GM18870 (cell line): ENCODE measurements around the gene ABCG1.

Experiments used
- ATAC-seq: cut with Tn5 transposase; IDR thresholded peaks from one replicate; pipeline ENCODE4 v1.9.1; 2021; ENCODE audit warnings: moderate library complexity; ENCODE audit not compliant: unreplicated experiment

The ABCG1 gene

DNA sequence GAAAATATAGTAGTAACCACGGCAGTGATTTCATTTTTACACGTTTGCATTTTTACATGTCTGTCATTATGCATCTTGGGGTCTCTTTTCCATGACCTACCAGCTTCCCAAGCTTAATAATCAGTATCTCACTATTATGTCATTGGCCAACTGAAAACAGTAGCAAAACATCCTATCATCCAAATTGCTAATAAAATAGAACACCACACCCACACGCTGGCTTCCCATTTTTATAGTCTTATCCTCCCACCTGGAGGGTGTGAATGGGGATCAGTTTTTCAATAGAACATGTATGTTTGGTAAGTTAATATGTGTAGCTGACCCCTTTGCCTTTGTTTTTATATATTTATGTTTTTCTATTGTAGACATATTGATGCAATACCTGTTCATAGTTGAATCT is 84.5 kb downstream of the ABCG1 start:
- ATAC-seq = no peak

DNA sequence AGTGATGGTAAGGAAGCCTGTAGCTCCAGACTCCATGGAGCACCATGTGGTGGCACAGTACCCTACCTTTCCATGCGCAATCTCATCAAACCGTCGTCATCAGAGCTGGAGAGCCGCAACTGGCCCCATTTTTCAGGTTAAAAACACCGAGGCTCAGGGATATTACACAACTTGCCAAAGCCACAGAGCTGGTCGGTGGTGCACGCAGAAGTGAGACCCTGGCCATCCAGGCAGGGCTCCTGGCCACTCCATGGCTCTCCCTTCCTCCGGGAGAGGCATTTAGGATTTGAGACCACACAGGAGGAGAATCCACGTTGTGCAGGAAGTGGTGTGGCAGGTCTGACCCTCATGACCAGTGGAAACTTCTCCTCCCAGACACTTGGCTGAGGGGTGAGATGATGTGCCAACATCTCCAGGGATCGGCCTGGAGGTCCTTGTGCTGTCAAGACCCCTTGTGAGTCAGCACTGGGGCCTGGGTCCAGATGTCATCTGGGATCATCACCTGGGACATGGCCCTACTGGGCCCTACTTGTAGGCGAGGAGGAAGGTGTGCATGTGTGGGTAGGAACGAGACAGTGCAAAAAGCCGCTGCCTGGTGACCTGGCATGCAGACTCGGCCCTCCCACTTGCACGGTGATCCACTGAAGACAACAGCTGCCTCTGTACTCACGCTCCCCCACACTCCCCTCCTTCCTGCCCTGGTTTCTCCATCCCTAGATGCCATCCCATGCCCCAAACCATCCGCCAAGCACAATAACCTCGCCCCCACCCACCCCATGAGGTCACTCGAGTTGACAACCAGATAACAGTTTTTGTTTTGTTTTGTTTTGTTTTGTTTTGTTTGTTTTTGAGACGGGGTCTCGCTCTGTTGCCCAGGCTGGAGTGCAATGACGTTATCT is 85.9 kb downstream of the ABCG1 start:
- no peak for ATAC-seq

DNA sequence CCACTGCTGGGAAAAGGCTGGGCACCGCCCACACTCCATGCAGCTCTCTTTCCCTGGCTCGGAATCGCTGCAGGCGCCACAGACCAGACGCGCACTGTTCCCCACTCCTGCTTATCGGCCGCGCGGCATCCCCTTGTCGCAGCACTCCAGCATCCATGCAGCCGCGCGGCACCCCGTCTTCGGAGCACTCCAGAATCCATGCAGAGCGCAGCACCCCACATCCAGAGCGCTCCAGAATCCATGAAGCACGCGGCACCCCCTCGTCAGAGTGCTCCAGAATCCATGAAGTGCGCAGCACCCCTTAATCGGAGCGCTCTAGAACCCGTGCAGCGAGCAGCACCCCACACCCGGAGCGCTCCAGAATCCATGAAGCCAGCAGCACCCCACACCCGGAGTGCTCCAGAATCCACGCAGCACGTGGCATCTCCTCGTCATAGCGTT is 86.8 kb downstream of the ABCG1 start:
- no peak for ATAC-seq

DNA sequence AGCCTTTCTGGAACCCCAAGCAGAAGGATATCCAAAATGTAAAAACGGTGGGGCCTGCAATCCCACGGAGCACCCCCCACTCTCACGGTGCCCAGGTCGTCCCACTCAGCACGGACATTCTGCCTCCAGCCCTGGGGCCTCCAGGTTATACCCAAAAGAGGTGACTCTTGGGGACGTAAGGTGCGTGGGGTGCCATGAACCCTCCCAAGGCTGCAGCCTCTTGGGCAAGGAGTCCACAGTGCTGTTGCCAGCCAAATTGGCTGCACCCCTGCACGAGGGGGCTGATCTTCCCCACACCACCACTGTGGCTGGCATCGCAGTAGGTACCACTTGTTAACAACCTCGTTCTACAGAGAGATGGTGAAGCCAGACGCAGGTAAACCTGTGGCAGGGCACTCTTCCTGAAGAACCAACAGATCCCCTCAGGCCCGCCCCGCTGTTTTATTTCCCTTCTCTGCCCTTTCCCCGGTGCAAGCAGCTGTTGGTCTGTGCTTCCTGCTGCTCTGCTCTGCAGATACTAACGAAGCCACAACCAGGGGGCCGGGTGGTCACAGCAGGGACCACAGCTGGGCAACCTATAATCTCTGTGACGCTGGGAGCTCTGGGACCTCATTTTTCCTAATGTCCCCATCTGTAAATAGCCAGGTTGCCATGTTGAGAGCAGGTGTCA is 87.6 kb downstream of the ABCG1 start:
- ATAC-seq = no peak

DNA sequence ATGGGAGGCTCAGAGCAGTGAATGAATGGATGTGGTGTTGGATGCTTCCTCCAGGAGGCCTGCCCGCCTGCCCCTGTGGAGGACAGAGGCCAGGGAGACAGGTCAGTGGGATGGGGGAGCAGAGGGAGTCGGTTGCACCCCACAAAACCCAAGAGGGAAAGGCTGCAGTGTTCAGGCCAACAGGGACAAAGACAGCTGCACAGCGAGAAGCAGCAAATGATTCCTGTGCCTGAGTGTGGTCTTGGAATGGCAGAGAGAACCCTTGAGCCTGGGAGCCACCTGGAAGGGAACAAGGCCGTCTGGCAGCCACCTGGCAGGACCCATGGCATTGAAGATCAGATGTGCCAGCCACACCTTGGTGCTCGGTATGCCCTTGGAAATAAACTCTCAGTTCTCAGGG is 88.2 kb downstream of the ABCG1 start:
- ATAC-seq = no peak

DNA sequence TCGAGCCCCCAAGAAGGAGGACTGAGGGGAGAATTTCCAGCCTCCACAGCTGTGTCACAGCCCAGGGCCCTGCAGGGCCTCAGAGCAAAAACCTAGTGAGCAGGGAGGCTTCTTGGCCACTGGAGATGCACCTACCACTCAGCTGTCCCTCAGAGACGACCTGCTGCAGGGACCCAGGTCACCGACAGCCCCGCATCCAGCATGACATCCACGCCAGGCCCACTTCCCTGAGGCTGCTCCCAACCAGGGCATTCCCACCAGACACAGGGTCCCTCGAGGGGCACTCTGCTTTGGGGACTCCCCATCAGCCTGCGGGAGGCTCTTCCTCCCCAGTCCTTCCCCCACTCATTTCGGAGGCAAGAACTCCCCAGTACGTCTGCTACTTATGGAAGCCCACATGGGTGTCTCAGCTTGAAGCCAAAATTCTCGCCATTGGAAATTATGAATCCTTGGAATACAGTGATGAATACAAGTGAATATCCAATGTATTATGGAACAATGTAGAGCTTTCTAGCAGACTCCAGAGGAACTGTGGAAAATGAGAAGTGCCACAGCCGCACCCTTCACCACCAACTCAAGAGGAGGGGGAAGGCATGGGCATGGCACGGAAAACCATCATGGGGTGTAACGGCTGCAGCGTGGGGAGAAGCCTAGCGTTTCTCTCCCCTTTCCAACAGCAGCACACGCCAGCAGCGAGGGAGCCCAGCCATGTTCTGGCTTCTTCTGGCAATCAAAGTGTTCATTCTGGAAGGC is 89.4 kb downstream of the ABCG1 start:
- ATAC-seq = no peak

DNA sequence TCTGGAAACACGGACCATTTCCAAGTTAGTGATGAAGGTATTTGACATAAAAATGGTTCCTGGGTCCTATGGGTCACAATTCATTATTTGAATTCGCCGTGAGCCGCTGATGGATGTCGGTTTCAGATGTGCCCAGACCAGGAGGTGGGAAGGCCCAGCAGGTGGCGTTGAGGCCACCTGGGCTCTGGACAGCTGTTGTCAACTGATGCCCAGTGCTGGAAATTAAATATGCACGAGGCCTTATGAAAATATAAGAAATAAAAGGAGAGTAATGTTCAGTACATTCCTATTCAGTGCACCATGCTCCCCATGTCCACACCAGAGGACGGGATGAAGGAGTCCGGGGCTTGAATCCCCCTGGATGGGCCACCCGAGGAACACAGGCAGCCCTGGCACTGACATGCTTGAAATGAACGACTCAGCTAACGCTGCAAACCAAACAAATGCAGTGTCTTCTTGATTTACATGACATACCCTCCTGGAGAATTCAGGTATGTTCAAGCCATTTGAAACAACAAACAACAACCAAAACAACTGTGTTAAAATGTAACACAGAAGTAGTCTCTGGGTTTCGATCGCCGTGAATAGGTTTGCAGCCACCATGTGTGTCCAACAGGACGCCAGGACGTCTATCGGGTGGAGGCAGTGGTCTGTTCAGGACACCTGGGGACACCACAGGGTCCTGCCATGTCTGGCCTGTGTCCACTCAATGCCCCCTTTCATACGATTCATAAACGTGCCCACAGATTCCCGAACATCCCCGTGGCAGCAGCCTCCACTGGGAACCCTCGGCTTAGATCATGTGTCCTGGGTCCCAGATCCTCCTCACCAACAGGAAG is 90.2 kb downstream of the ABCG1 start:
- no peak for ATAC-seq

DNA sequence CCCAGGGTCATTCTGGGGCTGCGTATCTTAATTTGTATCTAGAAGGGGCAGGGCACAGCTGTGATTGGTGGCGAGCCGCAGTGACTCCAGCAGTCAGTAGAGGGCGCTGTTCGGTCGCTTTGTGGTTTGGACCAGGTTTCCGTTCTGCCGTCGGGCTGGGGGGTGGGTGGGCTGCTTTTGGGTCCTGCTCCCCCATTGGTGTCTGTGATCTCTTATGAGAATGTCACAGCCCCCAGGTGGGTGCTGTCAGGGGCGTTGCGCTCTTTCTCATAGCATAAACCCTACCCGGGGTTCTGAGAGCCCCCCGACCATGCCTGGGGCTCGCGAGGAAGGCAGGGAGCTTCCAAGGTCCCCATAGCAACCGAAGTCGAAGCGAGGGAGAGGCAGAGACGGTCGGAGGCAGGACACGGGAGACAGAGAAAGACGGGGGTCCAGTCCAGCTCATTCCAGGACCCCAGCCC is 90.8 kb downstream of the ABCG1 start:
- ATAC-seq = no peak

DNA sequence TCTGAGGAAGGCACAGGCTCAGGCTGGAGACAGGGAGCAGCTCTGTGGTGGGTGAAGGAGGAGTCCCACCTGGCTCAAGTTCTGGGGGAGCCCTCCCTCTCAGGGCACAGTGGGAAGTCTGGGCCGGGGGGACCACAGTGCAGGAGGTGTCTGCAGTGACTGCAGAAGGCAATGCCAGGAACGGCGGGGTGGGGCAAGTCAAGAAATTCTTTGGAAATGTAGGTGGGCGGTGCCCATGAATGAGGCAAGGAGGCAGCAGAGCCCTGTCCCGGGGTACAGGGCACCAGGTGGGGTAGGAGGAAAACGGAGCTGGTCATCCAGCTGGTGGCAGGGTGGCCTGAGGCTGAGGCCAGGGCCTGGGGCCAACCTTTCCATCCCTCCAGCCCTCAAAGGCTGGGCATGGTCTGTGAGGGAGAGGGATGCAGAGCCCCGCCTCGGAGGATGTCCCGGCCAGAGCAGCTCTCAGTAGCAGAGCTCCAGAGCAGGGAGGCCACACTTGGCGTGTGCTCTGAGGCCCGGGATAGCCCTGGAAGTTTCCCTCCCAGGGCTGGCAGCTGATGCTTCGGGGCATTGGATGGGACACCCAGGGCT is 91.6 kb downstream of the ABCG1 start:
- ATAC-seq = no peak

DNA sequence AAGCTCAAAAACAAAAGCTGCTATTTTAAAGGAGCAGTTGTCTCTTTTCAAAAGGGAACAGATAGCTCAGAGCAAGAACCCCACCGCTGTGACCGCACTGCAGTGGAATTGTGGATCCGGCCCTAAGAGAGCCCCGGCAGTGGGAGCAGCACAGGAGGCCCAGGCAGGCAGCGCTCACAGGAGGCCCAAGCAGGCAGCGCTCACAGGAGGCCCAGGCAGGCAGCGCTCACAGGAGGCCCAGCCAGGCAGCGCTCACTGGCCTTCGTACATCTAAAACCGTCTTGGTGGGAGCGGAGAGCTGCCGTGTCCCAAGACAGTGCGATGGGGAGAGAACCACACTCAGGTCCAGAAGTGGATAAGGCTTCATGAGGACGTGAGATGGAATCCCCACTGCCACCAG is 92.2 kb downstream of the ABCG1 start:
- no peak for ATAC-seq

DNA sequence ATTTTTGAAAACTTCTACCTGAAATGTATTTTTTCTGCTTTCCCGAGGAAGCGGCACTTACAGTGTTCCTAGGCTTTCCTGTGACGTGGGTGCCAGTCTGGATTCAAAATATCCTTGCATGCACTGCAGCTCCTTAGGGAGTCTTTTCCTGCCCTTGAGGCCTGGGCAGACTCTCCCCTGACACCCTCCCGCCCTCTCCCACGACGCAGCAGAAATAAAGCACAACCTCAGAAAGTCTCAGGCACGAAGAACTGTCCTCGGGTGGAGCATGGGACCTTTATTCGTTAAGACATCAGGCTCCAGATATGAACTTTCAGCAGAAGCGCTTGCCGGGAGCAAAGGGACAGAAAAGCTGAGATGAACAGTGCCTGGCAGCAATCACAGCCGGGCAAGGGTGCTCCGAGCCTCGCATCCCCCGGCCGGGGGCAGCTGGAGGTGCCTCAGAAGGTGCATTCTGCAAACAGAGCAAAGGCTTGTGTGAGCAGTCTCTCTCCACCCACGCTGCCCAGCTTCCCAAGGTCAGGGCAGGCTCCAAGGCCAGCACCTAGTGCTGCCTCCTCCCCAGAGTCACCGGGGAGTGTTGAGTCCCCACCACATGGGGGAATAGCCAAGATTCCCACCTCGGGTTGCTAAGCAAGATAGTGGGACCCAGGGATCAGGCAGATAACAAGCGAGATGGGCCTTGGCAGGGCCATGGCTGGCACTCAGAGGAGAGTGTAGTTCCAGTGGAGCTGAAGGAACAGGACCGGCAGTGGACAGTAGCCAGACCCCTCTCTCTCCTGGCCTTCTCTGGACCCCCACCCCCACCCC is 93.1 kb downstream of the ABCG1 start:
- ATAC-seq = no peak

DNA sequence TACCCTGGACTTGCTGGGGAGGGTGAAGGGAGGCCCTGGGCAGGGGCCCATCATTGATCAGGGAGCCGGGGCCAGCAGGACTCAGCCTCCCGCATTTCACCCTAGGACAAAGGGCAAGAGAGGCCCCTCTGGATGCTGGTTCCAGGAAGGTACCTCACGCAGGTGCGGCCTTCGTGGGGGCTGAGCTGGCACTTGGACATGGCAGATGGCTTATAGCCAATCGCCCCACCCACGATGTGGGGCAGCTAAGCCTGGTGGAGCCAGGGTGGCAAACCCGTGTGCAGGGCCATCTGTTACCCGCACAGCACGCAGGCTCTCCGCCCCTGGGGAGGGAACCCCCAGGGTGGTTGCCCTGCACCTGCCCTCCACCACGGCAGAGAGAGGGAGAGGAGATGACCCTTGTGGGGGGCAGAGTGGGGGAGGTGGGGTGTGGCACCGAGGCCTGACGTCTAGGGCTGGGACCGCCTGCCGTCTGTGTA is 93.7 kb downstream of the ABCG1 start:
- ATAC-seq = no peak

DNA sequence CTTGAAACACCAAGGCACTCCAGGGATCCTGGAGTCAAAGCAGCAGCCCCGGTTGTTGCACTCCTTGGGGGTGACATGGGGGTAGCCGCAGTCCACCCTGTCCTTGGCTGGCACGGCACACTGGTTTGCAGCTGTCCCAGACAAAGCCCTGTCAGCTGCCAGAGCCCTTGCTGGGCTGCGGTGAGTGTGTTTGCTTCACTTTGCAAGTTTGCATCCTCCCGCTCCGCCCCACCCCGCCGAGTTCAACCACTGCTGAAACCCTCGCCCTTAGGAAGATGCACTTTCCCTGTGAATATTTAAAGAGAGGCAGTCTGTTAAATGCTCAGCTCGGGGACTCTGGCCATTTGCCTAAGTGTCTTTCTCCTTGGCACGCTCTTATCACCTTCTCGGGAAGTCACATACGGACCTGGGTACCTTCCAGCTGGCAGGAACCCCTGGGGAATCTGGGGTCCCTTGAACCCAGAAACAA is 94.6 kb downstream of the ABCG1 start:
- ATAC-seq = no peak

DNA sequence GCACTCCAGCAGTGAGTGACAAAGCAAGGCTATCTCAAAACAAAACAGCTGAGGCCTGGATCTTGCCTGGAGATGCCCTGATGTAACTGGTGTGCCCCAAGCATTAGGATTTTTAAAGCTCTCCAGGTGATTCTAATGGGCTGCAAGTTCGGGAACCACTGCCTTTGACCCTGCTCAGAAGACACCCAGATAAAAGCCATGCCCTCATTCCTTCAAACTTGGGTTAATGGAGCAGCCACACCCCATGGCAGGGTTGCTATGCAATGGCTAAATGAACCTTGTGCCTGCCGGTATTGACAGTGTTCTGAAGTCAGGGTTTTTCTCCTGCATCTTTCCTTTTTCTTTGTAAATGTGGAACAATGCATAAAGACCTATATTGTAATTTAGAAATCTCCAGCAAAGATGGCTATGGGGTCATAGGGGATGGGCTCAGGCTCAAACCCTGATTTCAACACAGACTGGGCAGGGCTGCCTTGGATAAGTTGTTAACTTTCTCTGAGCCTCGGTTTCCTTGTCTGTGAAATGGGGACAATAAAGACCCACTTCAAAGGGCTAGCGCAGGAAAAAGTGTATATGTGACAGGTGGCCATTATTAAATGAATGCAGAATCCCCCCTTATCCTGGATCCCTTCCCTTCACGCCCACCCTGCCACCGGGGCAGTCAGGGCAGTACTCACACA is 95.8 kb downstream of the ABCG1 start:
- no peak for ATAC-seq

DNA sequence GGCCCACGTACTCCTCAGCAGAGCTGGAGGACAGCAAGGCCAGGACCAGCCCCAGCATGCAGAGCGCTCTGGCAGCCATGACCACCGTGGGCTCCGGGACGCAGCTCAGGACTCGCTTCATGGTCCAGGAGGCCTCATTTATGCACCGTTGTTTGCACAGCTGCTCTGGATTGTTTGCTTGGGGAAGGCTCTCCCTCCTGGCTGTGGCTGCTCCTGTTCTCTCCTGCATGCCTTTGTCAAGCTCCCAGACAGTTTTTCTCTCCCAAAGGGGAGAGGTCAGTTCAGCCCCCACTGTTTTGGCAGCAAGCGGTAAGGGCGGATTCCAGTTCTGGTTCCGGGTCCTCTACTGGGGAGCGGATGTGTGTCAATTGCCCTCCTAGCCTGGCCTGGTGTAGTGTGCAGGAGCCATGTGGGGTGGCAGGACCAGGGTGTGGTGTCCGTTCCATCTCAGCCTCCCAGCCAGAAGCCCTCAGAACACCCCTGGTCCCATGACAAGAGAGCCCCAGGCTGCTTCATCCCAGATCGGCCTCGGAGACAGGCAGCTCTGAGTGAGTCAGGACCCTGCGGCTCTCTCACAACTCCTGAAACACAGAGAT is 96.5 kb downstream of the ABCG1 start, which contains the start of gene TFF3:
TFF3 (minus strand) TSS at position 114 of the 596 bp plus-strand sequence; CDS start at position 79, 35 bp downstream.
- no peak for ATAC-seq

DNA sequence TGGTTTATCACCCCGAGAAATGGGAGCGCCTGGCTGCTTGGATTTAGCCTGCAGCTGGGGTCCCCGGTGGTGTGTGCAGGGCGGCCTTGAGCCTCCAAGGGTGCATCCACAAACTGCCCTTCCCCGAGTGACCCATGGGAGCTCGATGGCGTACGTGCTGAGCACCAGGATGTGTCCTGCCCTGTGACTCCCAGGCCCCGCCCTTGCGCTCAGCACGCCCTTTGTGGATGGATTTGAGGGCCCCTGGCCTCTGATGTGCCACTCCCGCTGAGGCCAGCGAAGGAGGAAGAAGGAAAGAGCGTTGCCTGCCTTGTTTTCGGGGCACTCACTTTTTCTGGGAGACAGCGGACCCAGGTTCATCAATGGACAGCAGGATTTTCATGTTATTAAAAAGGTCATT is 98.0 kb downstream of the ABCG1 start:
- ATAC-seq = no peak

DNA sequence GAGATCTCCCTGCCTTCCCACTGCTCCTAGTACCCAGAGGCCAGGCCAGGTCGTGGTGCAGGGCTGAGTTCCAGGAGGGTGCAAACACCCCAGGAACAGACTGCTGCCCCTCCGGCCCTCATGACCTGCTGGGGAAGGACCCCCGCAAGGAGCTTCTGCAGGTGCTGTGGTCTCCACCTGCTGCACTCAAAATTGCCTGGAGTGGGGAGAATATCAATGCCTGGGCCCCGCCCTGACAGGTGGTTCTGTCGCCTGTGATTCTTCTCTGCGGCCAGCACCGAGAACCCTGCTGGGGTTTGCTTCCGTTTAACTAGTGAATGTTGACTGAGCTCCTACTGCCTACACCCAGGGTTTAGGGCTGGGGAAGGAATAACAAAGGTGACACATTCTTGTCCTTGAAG is 98.4 kb downstream of the ABCG1 start:
- no peak for ATAC-seq
